ENCODE measurements around the gene ZNF485.
A peak's percentile ranks its signal among the peaks of the same experiment; 100 is the strongest.

Gene ZNF485

GRCh38 chr10:43667317-43667731 is 61.1 kb downstream of the ZNF485 start:
- H3K4me3 ChIP-seq (ENCODE audit: low read length) = no peak overlapping the region
- TF ChIP-seq, protein P1, sequence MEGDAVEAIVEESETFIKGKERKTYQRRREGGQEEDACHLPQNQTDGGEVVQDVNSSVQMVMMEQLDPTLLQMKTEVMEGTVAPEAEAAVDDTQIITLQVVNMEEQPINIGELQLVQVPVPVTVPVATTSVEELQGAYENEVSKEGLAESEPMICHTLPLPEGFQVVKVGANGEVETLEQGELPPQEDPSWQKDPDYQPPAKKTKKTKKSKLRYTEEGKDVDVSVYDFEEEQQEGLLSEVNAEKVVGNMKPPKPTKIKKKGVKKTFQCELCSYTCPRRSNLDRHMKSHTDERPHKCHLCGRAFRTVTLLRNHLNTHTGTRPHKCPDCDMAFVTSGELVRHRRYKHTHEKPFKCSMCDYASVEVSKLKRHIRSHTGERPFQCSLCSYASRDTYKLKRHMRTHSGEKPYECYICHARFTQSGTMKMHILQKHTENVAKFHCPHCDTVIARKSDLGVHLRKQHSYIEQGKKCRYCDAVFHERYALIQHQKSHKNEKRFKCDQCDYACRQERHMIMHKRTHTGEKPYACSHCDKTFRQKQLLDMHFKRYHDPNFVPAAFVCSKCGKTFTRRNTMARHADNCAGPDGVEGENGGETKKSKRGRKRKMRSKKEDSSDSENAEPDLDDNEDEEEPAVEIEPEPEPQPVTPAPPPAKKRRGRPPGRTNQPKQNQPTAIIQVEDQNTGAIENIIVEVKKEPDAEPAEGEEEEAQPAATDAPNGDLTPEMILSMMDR (IDR thresholded peaks at IDR 0.05; ENCODE audit: insufficient read depth, low read depth, low read length, missing control alignments) = peak; percentile 15
- no peak for DNase-seq (ENCODE audit: low read depth)

All from epithelial cell of esophagus (primary cell).